ENCODE measurements around the gene PCBP3. TPM values are rescaled to one million over a fixed set of nuclear protein-coding genes. Genes with fewer than 3 reads are reported as not detected.

Gene PCBP3
- total RNA-seq, 1 donor: 1.1 TPM

- TF ChIP-seq CTCF (IDR thresholded peaks at IDR 0.05; ENCODE audit: extremely low read depth, low read depth, low read length): no peak
- H3K9me3 ChIP-seq (ENCODE audit: low read depth, low read length): no peaks in the 10 kb centered on the region
- no peaks in the 10 kb centered on the region for H4K20me1 ChIP-seq (ENCODE audit: insufficient read depth, low read length)
- peak; percentile 71 for DNase-seq (ENCODE audit: insufficient read length, low spot score, missing footprints)
- H2AFZ ChIP-seq (ENCODE audit: low read length): no peak overlapping the region
- H3K4me2 ChIP-seq (ENCODE audit: insufficient read depth, low read length): no peak overlapping the region
- H3K4me3 ChIP-seq (ENCODE audit: insufficient read depth, low read length): no peak overlapping the region
- no peaks in the 10 kb centered on the region for H3K79me2 ChIP-seq (ENCODE audit: insufficient read depth, low read length)
- H3K4me1 ChIP-seq (ENCODE audit: insufficient read depth, low read length): peaks cover 7% of the 10 kb centered on the region
- H3K27me3 ChIP-seq (ENCODE audit: insufficient read depth, low read length): peaks cover 14% of the 10 kb centered on the region
- H3K36me3 ChIP-seq (ENCODE audit: insufficient read depth, low read length): no peaks in the 10 kb centered on the region
- no peak overlapping the region for H3K27ac ChIP-seq (ENCODE audit: low read depth, low read length)
Observed at GRCh38 chr21:45947716-45948255, 304.3 kb downstream of the PCBP3 start.

- no peak overlapping the region for H3K27ac ChIP-seq (ENCODE audit: low read depth, low read length)
- H3K36me3 ChIP-seq (ENCODE audit: insufficient read depth, low read length): no peaks in the 10 kb centered on the region
- no peaks in the 10 kb centered on the region for H3K79me2 ChIP-seq (ENCODE audit: insufficient read depth, low read length)
- no peaks in the 10 kb centered on the region for H3K9me3 ChIP-seq (ENCODE audit: low read depth, low read length)
- H3K4me3 ChIP-seq (ENCODE audit: insufficient read depth, low read length): no peak overlapping the region
- no peak for TF ChIP-seq CTCF (IDR thresholded peaks at IDR 0.05; ENCODE audit: extremely low read depth, low read depth, low read length)
- H3K4me1 ChIP-seq (ENCODE audit: insufficient read depth, low read length): peaks cover 7% of the 10 kb centered on the region
- peaks cover 14% of the 10 kb centered on the region for H3K27me3 ChIP-seq (ENCODE audit: insufficient read depth, low read length)
- no peaks in the 10 kb centered on the region for H4K20me1 ChIP-seq (ENCODE audit: insufficient read depth, low read length)
- no peak overlapping the region for H2AFZ ChIP-seq (ENCODE audit: low read length)
- peak; percentile 90 for DNase-seq (ENCODE audit: insufficient read length, low spot score, missing footprints)
- H3K4me2 ChIP-seq (ENCODE audit: insufficient read depth, low read length): no peak overlapping the region
Observed at GRCh38 chr21:45948576-45949141, 305.1 kb downstream of the PCBP3 start.

- Histone ChIP-seq H3K4me2 (ENCODE audit: insufficient read depth, low read length) (peak overlapping the region; percentile 69), H3K4me3 (ENCODE audit: insufficient read depth, low read length) (peak overlapping the region; percentile 30), H3K27ac (ENCODE audit: low read depth, low read length) (no peak overlapping the region)
Observed at GRCh38 chr21:45949928-45950739, 306.6 kb downstream of the PCBP3 start.

More at GRCh38 chr21:45949928-45950739, 306.6 kb downstream of the PCBP3 start:
- no peaks in the 10 kb centered on the region for H3K9me3 ChIP-seq (ENCODE audit: low read depth, low read length)
- H3K79me2 ChIP-seq (ENCODE audit: insufficient read depth, low read length): no peaks in the 10 kb centered on the region
- peak overlapping the region; percentile 64 for H2AFZ ChIP-seq (ENCODE audit: low read length)
- peak; percentile 73 for DNase-seq (ENCODE audit: insufficient read length, low spot score, missing footprints)
- no peaks in the 10 kb centered on the region for H4K20me1 ChIP-seq (ENCODE audit: insufficient read depth, low read length)
- peaks cover 7% of the 10 kb centered on the region for H3K4me1 ChIP-seq (ENCODE audit: insufficient read depth, low read length)
- no peak for TF ChIP-seq CTCF (IDR thresholded peaks at IDR 0.05; ENCODE audit: extremely low read depth, low read depth, low read length)
- H3K36me3 ChIP-seq (ENCODE audit: insufficient read depth, low read length): no peaks in the 10 kb centered on the region
- peaks cover 14% of the 10 kb centered on the region for H3K27me3 ChIP-seq (ENCODE audit: insufficient read depth, low read length)
